HG03378 (cell line): Measurements from ENCODE around the gene CCDC66.

Experiments used
- ATAC-seq: cut with Tn5 transposase; IDR thresholded peaks from one replicate; pipeline ENCODE4 v1.9.1; 2021; ENCODE audit warnings: mild to moderate bottlenecking, moderate library complexity; ENCODE audit not compliant: unreplicated experiment

Gene CCDC66

GRCh38 chr3:56621681-56622080, 64.7 kb downstream of the CCDC66 start:
- no peak for ATAC-seq

GRCh38 chr3:56622381-56622780, 65.4 kb downstream of the CCDC66 start:
- ATAC-seq, result no peak

- no peak for ATAC-seq
Measured at GRCh38 chr3:56624725-56625124, 67.8 kb downstream of the CCDC66 start.

- peak; percentile 78 for ATAC-seq
Measured at GRCh38 chr3:56629047-56629446, 72.1 kb downstream of the CCDC66 start.

GRCh38 chr3:56629451-56629850, 72.5 kb downstream of the CCDC66 start:
- ATAC-seq, result peak; percentile 26

GRCh38 chr3:56630966-56631365, 74.0 kb downstream of the CCDC66 start:
- ATAC-seq, result no peak

- ATAC-seq, result no peak
Measured at GRCh38 chr3:56633181-56633580, 76.2 kb downstream of the CCDC66 start.

- no peak for ATAC-seq
Measured at GRCh38 chr3:56633602-56634535, 76.9 kb downstream of the CCDC66 start.

GRCh38 chr3:56645407-56645806, 88.4 kb downstream of the CCDC66 start:
- ATAC-seq, result no peak

- no peak for ATAC-seq
Measured at GRCh38 chr3:56654460-56654859, 97.5 kb downstream of the CCDC66 start.

- no peak for ATAC-seq
Measured at GRCh38 chr3:56655709-56656108, 98.7 kb downstream of the CCDC66 start.

- no peak for ATAC-seq
Measured at GRCh38 chr3:56664823-56665222, 107.8 kb downstream of the CCDC66 start.

GRCh38 chr3:56667973-56668579, 111.1 kb downstream of the CCDC66 start:
- ATAC-seq, result no peak
